ENCODE data around the gene NEDD4L. TPM values are rescaled to one million over a fixed set of nuclear protein-coding genes. Genes with fewer than 3 reads are reported as not detected.
"Not testable (repeated sequence)": the region's sequence is repeated elsewhere in the genome, so short reads cannot be mapped to it uniquely, and the experiment has no call there.

The NEDD4L gene
- total RNA-seq, 1 donor from 2014 or later = 41.1 TPM

DNA sequence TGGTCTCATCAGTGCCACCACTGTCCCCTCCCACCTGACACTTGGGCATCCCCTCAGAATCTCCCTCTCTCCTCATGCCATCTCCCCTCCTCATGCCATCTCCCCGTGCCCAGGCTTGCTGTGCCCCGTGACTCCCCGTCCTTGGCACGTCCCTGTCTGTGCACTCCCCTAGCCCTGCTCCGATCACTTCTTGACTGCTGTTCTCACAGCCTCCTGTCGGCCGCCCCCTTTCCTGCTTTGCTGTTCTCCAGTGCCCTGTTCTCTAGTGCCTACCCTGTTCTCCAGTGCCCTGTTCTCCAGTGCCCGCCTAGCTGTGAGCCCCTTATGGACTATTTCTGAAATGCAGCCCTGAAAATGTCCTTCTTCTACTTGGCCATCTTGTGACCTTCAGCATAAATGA, 331.0 kb downstream of the NEDD4L start:
- Mint-ChIP-seq H3K36me3 (ENCODE audit: unreplicated experiment) (peaks cover 34% of the 10 kb centered on the region), H3K27ac (ENCODE audit: unreplicated experiment) (no peak overlapping the region), H3K4me1 (ENCODE audit: unreplicated experiment) (no peaks in the 10 kb centered on the region), H3K27me3 (ENCODE audit: unreplicated experiment) (no peaks in the 10 kb centered on the region), H3K9me3 (ENCODE audit: unreplicated experiment) (no peaks in the 10 kb centered on the region), H3K4me3 (ENCODE audit: unreplicated experiment) (no peak overlapping the region)
- TF ChIP-seq CTCF (IDR thresholded peaks at IDR 0.05) = no peak
- no peak for DNase-seq (ENCODE audit: extremely low spot score, unreplicated experiment)

- H3K27ac Mint-ChIP-seq (ENCODE audit: unreplicated experiment) = no peak overlapping the region
- no peaks in the 10 kb centered on the region for H3K9me3 Mint-ChIP-seq (ENCODE audit: unreplicated experiment)
- DNase-seq (ENCODE audit: extremely low spot score, unreplicated experiment) = no peak
- TF ChIP-seq CTCF (IDR thresholded peaks at IDR 0.05) = no peak
- H3K4me1 Mint-ChIP-seq (ENCODE audit: unreplicated experiment) = no peaks in the 10 kb centered on the region
- peaks cover 21% of the 10 kb centered on the region for H3K36me3 Mint-ChIP-seq (ENCODE audit: unreplicated experiment)
- no peak overlapping the region for H3K4me3 Mint-ChIP-seq (ENCODE audit: unreplicated experiment)
- no peaks in the 10 kb centered on the region for H3K27me3 Mint-ChIP-seq (ENCODE audit: unreplicated experiment)
These were observed 334.7 kb downstream of the NEDD4L start for GRCh38 chr18:58378411-58379379.

GRCh38 chr18:58379443-58379842, 335.4 kb downstream of the NEDD4L start:
- H3K4me3 Mint-ChIP-seq (ENCODE audit: unreplicated experiment) = no peak overlapping the region
- H3K27me3 Mint-ChIP-seq (ENCODE audit: unreplicated experiment) = no peaks in the 10 kb centered on the region
- TF ChIP-seq CTCF (IDR thresholded peaks at IDR 0.05) = no peak
- no peak for DNase-seq (ENCODE audit: extremely low spot score, unreplicated experiment)
- H3K4me1 Mint-ChIP-seq (ENCODE audit: unreplicated experiment) = no peaks in the 10 kb centered on the region
- H3K27ac Mint-ChIP-seq (ENCODE audit: unreplicated experiment) = no peak overlapping the region
- H3K36me3 Mint-ChIP-seq (ENCODE audit: unreplicated experiment) = peaks cover 24% of the 10 kb centered on the region
- no peaks in the 10 kb centered on the region for H3K9me3 Mint-ChIP-seq (ENCODE audit: unreplicated experiment)

GRCh38 chr18:58380113-58380512, 336.1 kb downstream of the NEDD4L start:
- H3K9me3 Mint-ChIP-seq (ENCODE audit: unreplicated experiment); DNase-seq (ENCODE audit: extremely low spot score, unreplicated experiment); H3K4me3 Mint-ChIP-seq (ENCODE audit: unreplicated experiment); H3K4me1 Mint-ChIP-seq (ENCODE audit: unreplicated experiment); H3K27ac Mint-ChIP-seq (ENCODE audit: unreplicated experiment); H3K27me3 Mint-ChIP-seq (ENCODE audit: unreplicated experiment): not testable (repeated sequence)
- H3K36me3 Mint-ChIP-seq (ENCODE audit: unreplicated experiment) = peaks cover 26% of the 10 kb centered on the region

DNA sequence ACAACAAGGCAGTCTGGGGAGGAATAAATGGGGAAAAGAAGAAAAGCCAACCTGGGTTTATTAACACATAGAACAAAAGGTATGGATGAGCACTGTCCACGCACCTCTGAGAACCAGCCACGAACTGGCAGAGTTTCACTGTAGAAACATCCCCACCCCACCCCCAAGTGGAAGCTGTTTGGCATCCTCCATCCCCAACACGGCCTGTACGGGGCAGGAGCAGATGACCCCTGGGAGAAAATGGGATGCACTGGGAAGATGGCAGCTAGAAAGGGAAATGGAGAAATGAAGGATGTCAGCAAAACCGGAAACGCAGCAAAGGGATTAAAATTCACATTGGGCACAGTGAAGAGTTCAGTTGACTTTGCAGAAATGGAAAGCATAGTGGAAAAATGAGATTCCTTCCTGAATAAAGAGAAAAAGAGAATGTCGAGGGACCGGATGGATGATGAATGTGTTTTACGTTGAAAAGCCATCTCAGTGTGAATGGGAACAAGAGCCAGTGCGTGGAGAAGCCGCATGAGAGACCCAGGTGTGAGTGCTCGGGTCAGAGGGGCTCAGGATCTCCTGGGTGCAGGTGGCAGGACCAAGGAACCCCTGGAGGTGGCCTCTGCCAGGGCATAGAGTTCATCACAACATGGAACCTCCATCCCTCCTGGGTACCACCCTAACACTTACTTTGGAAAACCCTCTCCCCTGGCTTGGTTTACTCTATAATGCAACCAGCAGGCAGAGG, 337.8 kb downstream of the NEDD4L start:
- Mint-ChIP-seq H3K4me3 (ENCODE audit: unreplicated experiment) (no peak overlapping the region), H3K9me3 (ENCODE audit: unreplicated experiment) (no peaks in the 10 kb centered on the region), H3K36me3 (ENCODE audit: unreplicated experiment) (peaks cover 19% of the 10 kb centered on the region), H3K27me3 (ENCODE audit: unreplicated experiment) (no peaks in the 10 kb centered on the region), H3K27ac (ENCODE audit: unreplicated experiment) (no peak overlapping the region), H3K4me1 (ENCODE audit: unreplicated experiment) (no peaks in the 10 kb centered on the region)
- DNase-seq (ENCODE audit: extremely low spot score, unreplicated experiment) = no peak
- no peak for TF ChIP-seq CTCF (IDR thresholded peaks at IDR 0.05)
